22Rv1 (cell line): ENCODE data around the gene SCG3.

Source experiments
- H3K27ac ChIP-seq: fragments of 450-650 bp; 2 replicates; pipeline ENCODE4 v1.5.1; 2017
- CTCF ChIP-seq: fragments of 450-650 bp; IDR thresholded peaks from 2 replicates; pipeline ENCODE4 v1.5.1; 2017; ENCODE audit warnings: mild to moderate bottlenecking
- ZFX ChIP-seq: fragments of 450-650 bp; IDR thresholded peaks from 2 replicates; pipeline ENCODE4 v1.6.1; 2017; ENCODE audit warnings: antibody characterized with exemption, borderline replicate concordance

The SCG3 gene

GRCh38 chr15:51738553-51738952 is 57.2 kb downstream of the SCG3 start:
- peak overlapping the region; percentile 78; the same call in 1 of the 2 replicates for H3K27ac ChIP-seq
- TF ChIP-seq ZFX (no peak), CTCF (no peak)

- TF ChIP-seq ZFX, result no peak
- no peak for TF ChIP-seq CTCF
Observed at GRCh38 chr15:51739061-51739712, 57.9 kb downstream of the SCG3 start.

GRCh38 chr15:51749307-51749706 is 68.0 kb downstream of the SCG3 start:
- TF ChIP-seq CTCF, result no peak
- TF ChIP-seq ZFX, result no peak
- no peak overlapping the region for H3K27ac ChIP-seq

More at GRCh38 chr15:51739061-51739712, 57.9 kb downstream of the SCG3 start:
- no peak overlapping the region for H3K27ac ChIP-seq

GRCh38 chr15:51750186-51750585 is 68.9 kb downstream of the SCG3 start:
- no peak overlapping the region for H3K27ac ChIP-seq

GRCh38 chr15:51750792-51751696 is 69.7 kb downstream of the SCG3 start, which contains the start of gene TMOD2:
Gene TMOD2 (plus strand): TSS chr15:51751597. CDS start chr15:51766442, 14,845 bp downstream.
- peak within 1 kb of the TSS; percentile 38 for H3K27ac ChIP-seq

More at GRCh38 chr15:51750186-51750585, 68.9 kb downstream of the SCG3 start:
- TF ChIP-seq ZFX (no peak), CTCF (no peak)

GRCh38 chr15:51751697-51752683 is 70.7 kb downstream of the SCG3 start:
- no peak for TF ChIP-seq ZFX
- no peak for TF ChIP-seq CTCF
- peak overlapping the region; percentile 38 for H3K27ac ChIP-seq

More at GRCh38 chr15:51750792-51751696, 69.7 kb downstream of the SCG3 start, which contains the start of gene TMOD2:
- no peak for TF ChIP-seq CTCF
- no peak for TF ChIP-seq ZFX
